Suppressor macrophage (primary cell): ENCODE results near the gene FRAS1.

Source experiments
- DNase-seq, 4 experiments: peaks; one replicate each; pipeline ENCODE4 v3.0.0-alpha.2; 2020 to 2022

Gene FRAS1

DNA sequence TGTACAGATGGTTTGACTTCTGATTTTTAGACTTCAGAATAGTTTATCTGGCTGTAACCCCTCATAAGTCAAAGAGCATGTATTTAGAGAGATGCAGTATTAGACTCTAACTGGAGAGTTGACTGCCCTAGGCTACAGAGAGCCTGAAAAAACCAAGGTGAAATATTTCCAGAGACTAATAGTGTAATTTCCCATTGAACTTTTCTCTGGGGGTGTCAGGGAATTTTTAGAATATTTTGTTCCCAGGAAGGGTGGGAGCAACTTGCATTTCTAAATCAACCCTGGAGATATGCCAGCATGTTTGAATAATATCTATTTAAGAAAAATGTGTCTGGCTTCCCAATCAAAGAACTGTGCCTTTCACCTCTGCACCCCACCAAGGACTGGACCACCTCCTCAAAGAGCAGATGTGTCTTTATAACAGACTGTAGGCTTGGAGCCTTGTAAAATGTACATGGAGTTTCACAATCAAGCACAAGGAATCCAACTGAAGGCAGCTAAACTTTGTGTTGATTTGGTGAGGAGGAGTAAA, 496.5 kb downstream of the FRAS1 start:
- no peak for DNase-seq

DNA sequence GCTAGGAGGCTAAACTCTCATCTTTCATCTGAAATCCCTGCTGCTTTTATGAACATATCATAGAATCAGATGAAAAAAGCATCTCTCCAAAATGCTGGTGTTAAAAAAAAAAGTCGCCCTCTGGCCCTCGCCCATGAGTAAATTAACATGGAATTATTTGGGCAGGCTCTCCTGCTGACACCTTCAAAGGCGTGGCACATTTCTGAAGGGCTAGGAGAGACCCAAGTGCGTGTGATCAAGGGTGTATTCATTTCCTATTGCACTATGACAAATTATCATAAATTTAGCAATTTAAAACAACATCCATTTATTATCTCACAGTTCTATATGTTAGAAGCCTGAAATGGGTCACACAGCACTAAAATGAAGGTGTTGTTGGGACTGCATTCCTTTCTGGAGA, 499.5 kb downstream of the FRAS1 start:
- DNase-seq: no peak

DNA sequence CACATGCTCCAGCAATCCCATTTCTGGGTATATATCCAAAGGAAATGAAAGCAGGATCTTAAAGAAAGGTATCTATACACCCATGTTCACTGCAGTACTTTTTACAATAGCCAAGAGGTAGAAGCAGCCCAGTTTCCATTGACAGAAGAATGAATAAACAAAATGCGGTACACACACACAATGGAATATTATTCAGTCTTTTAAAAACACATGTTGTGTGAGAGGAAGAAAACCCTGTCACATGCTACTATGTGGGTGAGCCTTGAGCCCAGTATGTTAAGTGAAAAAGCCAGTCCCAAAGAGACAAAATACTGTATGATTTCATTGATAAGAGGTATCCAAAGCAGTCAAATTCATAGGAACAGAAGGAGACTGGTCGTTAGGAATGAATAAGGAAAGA, 500.7 kb downstream of the FRAS1 start:
- peak in 2 of 4 experiments; percentile 6 to 10 for DNase-seq

DNA sequence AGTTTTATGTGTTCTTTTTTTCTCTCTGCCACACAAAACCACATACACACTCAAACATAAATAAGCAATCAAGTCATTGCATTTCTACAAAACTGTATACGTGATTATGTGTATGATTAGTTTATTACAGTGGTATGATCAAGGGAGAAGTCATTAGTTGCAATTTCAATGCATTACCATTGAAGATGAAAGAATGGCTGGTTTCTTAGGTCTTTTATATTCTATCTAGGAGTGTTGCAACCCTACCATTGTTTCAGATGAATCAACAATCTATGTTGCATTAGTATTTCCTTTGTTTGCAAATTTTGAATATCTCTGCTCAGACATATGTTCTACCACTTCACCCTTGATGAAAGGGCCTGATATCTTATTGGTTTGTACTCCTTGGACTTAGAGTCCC, 501.3 kb downstream of the FRAS1 start:
- DNase-seq: no peak

DNA sequence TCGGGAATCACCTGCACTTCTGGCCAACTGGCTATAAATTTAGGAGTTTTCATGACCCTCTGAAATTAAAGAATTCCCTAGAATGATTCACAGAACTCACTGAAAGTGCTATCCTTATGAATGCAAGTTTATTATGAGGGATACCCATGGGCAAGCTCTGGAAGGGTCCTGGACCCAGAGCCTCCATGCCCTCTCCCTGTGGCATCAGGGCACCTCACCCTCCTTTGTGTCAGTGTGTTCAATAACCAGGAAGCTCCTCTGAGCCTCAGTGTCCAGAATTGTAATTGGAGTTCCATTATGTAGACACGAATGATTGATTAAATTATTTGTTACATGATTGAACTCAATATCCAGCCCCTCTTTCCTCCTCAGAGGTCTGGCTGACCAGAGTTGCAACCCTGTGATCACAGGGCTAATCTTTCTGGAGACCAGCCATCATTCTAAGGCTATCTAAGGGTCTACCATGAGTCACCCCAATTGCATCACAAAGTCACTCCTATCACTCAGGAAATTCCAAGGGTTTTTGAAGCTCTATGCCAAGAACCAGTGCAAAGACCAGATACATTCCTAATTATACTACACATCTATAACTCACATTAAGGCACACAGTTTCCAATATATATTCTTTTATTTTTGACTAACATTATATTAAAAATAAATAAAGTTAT, 503.3 kb downstream of the FRAS1 start:
- no peak for DNase-seq

DNA sequence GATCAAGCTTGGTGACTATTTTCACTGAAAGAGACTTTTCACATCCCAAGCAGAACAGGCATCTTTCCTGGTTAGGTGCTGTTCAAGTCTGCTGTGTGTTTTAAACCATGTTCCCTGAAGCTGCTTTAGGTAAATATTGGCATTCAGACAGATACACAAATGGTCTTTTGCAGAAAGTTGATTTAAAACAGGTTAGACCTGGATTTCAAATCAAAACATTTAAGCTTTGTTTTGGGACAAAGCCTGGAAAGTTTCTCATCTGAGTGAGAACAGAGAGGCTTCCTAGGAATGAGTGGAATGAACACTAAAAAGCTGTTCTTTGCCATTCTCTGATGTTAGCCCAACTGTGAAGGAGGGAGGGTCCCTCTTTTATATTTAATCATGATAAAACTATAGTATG, 504.6 kb downstream of the FRAS1 start:
- no peak for DNase-seq

DNA sequence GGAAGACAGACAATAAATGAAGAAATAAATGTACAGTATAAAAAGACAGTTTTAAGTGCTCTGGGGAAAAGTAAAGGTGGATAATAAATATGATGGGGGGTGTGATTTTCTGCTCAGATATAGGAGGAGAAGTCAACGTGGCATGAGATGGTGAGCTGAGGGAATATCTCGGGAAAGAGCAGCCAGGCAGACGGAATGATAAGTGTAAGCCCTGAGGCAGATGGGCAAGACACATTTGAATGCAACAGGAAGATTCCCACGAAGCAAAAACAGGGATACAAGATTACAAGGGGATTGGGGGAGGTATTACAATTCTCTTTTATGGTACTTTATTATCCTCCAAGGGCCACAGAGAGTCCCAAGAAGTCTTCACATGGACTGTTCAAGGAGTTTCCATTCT, 505.6 kb downstream of the FRAS1 start:
- DNase-seq: no peak

DNA sequence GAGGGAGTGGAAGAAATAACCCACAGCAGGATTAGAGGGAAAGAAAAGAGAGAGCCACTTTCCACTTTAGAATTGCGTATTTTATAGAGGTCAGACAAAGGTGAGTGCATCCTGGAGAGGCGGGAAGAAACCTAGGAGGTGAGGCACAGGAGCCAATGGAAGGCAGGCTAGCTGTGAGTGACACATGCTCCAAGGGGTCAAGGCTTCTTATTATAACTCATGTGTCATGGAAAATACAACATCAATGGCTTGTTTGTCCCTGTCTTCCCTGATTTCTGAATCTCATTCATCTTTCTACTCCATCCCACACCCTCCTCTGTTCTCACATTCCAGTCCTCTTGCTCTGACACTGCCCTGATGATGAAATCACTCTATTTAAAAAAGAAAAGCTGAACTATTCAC, 508.8 kb downstream of the FRAS1 start:
- no peak for DNase-seq

DNA sequence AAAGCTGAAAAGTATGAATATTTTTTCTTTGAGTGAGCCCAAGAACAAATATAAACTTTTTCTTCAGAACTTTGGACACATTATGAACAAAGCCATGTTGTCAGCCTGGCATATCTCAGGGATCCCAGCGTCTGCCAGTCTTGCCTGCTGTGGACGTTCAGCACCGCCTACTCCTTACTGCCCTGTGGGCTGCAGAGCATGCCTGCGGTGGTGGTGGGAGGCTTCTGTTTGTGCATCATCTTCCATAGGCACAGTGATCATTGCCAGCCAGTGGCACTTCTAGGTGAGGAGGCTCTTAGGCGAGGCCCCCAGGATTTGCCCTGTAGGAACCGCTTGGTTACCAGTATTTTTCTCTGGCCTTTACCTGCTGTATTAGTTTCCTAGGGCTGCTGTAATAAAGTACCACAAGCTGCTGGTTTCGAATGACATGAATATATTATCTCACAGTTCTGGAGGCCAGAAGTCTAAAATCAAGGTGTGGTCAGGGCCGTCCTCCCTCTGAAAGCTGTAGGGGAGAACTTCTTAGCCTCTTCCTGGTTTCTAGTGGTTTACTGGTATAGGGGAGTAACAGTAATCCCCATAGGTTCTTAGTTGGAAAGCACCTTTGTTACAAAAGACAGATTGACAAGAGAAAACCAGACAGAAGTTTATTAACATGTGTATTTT, 509.8 kb downstream of the FRAS1 start:
- DNase-seq: no peak

DNA sequence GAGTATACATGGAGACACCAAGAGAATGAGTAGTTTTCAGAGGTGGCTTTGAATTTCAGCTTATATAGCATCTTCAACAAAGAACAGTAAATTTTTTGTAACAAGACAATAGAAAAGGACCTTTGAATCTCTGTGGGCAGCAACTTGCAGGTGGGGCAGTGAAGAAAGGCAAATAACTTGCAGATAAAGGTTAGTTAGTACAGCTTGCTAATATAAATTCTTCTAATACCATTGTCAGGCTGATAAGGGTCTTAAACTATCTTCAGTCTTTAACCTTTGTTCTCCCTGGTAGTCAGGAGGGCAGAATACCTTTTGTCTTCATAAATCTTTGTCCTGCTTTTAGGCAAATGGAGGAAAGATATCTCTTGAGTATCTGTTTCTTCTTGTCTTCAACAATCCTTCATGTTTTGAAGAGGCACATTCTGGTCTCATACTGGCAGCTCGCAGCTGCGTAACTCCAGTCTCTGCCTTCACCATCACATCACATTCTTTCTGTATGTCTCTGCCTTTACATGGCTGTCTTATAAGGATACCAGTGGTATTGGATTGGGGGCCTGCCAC, 510.5 kb downstream of the FRAS1 start:
- no peak for DNase-seq

DNA sequence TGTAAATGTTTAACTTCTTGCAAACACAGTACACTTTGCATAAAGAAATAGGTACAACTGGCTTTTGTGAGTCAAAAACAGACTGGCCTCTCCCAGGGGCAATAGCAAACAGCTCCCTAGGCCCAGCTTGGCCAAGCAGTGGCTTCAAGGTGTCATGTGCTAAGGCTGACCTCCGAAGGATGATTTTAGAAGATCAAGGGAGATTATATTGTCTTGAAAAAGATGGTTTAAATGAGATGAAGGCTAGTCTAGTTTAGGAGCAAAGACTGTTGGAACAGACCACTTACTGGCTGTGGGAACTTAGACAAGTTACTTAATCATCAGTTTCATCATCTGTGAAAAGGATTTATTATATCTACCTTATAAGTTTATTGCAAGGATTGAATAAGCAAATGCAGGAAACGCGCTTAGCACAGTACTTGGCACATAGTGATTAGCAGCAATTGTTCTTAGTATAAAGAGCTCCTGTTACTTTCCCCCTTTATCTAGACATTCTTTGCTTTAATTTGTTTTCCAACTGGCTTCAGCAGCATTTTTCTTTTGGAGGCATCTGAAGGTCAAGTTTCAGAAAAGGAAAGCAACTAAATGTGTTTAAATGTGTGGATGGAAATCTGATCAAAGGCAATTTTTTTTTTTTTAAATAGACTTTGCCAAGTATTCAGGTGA, 511.6 kb downstream of the FRAS1 start:
- DNase-seq: no peak

DNA sequence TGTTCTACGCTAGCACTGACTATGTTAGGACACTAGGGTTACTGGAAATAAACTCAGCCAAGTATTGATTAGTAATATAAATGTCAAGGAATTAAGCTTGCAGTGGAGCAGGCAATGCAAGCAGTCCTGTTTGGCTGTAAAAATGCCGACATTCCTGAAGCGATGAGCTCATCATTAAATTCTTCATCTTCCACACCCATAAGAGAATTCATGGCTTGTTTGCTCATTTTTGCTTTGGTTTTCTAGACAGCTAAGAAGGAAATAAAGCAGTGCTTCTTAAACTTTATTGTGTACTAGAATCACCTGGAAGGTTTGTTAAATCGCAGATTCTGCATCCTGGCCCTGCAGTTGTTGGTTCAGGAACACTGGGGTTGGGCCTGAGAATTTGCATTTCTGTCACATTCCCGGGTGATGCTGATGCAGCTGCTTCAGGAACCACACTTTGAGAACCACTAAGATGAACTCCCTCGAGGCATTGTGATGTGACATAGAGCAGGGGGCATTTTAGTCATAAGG, 512.2 kb downstream of the FRAS1 start:
- no peak for DNase-seq

DNA sequence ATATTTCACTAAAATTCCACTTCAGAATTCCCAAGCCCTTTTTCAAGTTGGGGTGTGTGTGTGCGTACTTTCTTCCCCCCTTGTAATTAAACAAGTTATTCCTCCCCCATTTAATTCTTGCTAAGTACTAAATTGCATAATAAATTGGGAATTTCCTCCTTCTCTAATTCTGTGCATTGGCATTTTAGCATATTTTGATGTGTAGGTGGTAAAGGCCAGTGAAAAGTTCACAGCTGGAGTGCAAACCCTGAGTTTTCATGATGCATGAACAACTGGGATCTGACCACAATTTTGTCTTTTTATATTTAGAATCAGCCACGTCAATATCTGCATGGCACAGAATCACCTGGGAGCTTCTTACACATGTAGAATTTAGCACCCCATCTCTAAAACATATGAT, 513.0 kb downstream of the FRAS1 start:
- no peak for DNase-seq

DNA sequence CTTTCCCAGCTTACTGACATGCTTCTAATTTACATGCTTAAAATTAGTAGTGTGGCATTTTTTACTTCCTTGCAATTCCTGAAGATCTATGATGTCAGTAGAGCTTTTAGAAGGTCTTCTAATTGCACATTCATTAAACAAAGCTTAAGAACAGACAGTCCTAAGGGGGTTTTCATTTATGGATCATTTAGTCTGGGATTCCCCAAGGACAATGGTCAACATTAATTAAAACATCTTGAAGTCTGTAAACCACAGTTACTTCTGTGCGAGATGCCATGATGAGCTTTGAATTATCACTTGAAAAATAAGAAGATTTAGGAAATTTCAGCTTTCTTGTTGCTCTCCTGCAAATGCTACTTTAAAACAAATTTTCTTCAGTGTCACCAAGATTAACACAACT, 514.7 kb downstream of the FRAS1 start:
- DNase-seq: no peak

DNA sequence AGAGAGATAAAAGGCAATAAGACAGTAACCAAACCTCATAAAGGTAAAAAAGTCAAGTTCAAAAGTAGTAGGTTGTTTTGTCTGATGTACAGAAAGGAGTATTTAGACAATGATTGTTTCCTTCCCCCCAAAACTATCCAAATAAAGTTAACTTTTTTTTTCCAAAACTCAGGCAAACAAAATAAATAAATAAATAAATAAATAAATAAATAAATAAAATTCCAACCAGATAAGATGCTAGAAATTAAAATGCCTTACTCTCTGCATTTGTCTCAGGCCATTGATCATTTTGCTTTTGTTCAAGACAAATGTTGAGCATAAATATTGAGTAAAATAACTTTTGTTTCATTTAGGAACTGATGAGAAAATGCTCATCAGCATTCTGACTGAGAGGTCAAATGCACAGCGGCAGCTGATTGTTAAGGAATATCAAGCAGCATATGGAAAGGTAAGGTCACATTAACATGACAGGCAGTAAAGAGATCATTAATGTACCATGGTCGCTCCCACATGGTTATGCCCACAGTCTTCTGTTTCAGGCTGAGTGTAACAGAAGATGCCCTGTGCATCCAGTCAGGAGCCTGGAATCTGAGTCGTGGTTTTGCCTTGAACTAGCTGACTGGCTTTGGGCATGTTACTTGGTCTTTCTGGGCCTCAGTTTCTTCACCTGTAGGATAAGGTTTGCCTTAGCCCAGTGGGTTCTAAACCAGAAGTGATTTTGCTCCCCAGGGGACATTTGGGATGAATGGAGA, 521.7 kb downstream of the FRAS1 start:
- no peak for DNase-seq

DNA sequence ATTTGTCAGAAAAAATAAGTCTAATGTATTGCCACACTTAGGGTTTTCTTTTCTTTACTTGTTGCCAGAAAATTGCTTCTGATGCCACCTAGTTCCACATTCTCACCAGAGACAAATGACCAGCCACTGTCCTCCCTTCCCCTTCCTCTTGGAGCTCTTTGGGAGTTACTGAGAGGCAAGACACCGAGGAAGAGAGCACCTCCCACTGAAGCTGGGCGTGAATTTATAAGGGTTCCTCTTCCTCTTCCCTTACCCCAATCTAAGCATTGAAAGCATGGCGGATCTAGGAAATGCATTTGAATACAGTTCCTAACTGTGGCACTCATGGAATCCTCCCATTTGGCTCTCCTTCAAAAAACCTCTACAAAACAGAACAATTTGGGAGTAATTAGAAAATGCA, 524.5 kb downstream of the FRAS1 start:
- peak; percentile 83 to 90 (median 86) for DNase-seq

DNA sequence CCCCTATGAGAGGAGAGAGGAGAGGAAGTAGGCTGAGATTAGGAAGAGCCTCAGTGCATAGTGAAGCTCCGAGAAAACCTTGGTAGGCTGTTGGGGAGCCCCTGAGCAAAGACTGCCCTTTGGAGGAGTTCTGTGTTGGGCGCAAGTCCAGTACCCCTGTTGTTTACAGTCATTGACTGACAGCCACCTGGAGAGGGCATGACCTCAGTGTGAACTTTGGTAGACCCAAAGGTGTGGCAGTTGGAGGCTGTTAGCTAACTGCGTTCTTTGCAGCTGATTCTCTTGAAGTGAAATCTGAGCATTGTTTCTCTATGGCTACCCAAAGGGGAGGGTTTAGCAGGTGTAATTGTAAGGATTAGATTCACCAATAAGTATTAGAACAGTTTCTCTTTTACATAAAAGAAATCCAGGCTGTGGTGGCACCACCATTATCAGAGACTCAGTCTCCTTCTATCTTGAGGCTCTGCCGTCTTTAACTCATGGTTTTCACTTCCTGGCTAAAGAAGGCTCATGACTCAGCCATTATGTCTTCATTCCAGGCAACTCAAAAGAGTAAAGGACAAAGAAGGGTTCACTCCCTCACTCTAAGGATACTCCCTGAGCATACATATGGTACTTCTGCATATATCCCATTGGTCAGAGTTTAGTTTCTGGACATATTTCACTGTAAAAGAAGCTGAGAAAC, 527.9 kb downstream of the FRAS1 start:
- DNase-seq: peak in 2 of 4 experiments; percentile 14 to 21

DNA sequence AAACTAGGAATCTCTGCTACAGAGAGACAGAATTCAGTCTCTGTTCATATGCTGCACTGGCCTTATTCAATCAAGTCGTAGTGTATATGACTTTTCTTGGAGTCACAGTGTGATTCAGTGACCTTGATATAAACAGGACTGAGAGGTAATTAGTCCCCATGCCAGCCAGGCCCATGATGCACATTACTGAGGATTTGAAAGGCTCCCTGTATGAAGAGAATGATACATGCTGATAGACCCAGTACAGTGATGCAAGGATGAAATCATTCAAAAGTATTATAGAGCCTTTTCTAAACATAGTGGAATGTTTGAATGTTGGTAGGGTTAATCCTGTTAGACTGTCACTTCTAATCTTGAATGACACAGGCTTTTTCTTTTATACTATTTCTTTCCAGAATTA, 528.5 kb downstream of the FRAS1 start:
- DNase-seq: no peak

DNA sequence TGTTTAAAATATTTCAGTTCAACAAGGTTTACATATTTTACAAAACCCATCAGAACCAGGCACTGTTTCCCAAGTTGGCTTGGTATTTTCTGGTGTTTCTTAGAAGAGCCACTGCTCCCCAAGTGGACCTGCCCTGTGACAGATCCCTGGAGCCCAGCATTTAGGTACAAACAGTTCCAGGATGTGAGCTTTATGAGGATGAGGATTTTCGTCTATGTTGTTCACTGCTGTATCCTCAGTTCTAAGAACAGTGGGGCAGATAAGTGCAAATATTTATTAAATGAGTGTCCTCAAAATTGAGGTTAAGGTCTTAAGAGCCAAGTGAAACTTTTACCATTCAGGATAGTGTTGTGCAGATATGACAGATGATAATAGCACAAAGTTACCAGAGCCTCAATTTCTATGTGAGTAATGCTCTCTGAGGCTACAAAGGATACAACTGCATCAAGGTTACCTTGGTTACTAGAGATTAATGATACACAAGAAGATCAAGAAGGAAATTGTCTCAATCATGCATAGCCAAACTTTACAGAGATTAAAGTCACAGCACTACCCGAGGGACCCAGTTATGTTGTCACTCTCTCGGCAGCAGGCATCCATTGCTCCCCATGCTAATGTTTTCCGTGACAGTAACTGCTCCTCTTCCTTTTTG, 531.9 kb downstream of the FRAS1 start:
- no peak for DNase-seq

DNA sequence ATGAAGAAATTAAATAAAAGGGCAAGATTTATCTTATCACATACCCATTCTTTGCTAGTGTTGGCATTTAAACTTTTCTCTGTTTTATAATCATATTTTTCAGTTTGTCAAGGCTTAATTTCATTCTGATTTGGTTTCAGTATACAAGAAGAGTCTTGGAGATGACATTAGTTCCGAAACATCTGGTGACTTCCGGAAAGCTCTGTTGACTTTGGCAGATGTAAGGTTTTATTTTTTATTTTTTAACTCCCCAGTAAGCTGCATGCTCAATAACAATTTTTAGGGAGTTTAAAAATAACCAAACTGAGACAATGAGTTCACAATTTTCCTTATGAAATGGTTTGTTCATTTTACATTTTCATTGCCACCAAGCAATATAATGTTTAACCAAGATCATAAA, 534.3 kb downstream of the FRAS1 start:
- DNase-seq: no peak

DNA sequence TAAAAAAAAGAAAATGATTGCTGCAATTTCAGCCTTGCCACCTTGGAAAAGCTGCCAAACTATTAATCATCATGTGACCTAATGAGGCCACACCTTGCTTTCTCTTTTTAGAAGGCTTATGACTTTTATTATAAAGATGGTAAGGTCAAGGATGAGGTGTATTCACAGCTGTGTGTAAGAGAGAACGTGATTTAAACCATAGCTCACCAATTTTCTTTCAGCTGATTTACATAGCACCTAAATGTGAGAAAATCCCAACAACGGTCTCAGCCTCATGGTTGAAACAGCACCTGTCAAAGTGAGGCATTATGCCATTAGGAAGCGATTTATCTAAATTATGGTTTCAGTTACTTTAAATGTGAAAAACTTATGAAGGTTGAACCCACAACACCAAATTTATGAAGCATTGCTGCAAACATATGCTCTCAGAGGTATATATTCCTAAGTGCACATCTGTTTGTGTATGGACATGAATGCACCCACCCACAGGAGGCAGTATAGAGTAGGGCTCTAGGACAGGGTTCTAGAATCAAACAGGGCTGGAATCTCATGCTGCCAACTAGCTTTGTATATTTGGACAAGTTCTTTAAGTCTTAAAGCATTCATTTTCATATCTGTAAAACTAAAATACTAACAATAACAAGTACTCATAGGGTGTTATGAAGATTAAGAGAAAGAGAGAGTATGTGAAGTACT, 535.1 kb downstream of the FRAS1 start:
- peak in 3 of 4 experiments; percentile 27 to 56 (median 49) for DNase-seq
